HL-60 (cell line): Measurements from ENCODE around the gene OXSR1.

Experiments
- DNase-seq, 2 experiments: peaks; one replicate each; pipeline ENCODE4 v3.0.0-alpha.2; 2010 to 2020; ENCODE audit warnings: low read depth in 1 of 2, low spot score in 1 of 2
- H3K27ac ChIP-seq: fragments of 250-450 bp; sonication (Bioruptor Pico); replicated peaks from 2 replicates; pipeline ENCODE4 v1.5.1; 2020; ENCODE audit warnings: mild to moderate bottlenecking, moderate library complexity
- H3K27me3 ChIP-seq: fragments of 250-450 bp; sonication (Bioruptor Pico); 2 replicates; pipeline ENCODE4 v1.5.1; 2021; ENCODE audit warnings: mild to moderate bottlenecking, moderate library complexity; ENCODE audit not compliant: insufficient read depth, poor library complexity, severe bottlenecking
- H3K4me3 ChIP-seq: replicated peaks from 2 replicates; pipeline ENCODE4 v1.5.1; 2011; ENCODE audit warnings: mild to moderate bottlenecking, control low read depth, low read length; ENCODE audit not compliant: insufficient read depth
- CTCF ChIP-seq: IDR thresholded peaks from one replicate; pipeline ENCODE4 v1.5.1; 2011; ENCODE audit warnings: low read length, control low read depth, inconsistent platforms; ENCODE audit not compliant: insufficient read depth
- GABPA ChIP-seq: IDR thresholded peaks from 2 replicates; pipeline ENCODE4 v1.6.1; 2012; ENCODE audit warnings: low read depth
- POLR2AphosphoS5 ChIP-seq: IDR thresholded peaks from 2 replicates; pipeline ENCODE4 v1.6.1; 2012; ENCODE audit warnings: low read depth
- REST ChIP-seq: IDR thresholded peaks from 2 replicates; pipeline ENCODE4 v1.6.1; 2012; ENCODE audit warnings: low read depth; ENCODE audit not compliant: insufficient replicate concordance
- SPI1 ChIP-seq: IDR thresholded peaks from 2 replicates; pipeline ENCODE4 v1.6.1; 2012; ENCODE audit warnings: low read depth, mild to moderate bottlenecking, borderline replicate concordance

OXSR1 gene

DNA sequence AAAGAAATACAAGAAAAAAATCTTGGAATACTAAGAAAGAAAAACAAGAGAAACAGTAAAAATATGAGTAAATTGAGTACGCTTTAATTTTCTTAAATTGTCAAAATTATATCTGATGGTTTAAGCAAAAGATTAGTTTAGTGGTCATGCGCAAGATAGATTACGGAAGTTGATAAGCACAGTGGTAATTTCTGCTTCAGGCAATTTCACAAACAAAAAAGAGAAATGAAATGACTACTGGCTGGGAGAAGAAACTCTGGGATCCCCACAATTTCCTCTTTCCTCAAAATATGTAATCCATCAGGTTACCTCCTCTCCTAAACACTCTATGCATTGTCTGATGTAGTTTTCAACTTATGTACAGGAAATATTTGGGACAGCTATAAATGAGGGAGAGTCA is 17.9 kb upstream of the OXSR1 start:
- TF ChIP-seq CTCF, result no peak
- no peak for TF ChIP-seq POLR2AphosphoS5
- TF ChIP-seq SPI1, result peak; percentile 77
- Histone ChIP-seq H3K4me3 (no peak overlapping the region), H3K27ac (peak overlapping the region; percentile 43), H3K27me3 (no peaks in the 10 kb centered on the region)
- peak in 1 of 2 experiments; percentile 56 for DNase-seq

DNA sequence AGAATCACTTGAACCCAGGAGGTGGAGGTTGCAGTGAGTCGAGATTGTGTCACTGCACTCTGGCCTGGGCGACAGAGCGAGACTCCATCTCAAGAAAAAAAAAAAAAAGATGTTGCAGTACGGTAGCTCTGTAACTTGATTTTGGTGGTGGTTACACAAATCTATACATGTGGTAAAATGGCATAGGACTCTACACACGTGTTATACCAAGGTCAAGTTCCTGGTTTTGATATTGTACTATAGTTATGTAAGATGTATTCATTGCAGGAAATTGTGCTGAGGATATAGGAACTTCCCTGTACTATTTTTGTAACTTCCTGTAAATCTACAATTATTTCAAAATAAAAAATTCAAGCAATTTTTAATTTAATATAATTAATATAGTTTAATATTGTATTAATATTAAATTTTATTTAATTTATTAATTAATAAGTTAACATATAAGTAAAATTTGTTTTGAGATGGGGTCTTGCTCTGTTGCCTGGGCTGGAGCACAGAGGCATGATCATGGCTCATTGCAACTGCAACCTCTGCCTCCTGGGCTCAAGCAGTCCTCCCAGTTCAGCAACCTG is 16.9 kb upstream of the OXSR1 start:
- peak; percentile 69 to 84 for DNase-seq
- TF ChIP-seq GABPA, result no peak
- TF ChIP-seq SPI1, result no peak
- TF ChIP-seq CTCF, result no peak
- no peak for TF ChIP-seq REST
- TF ChIP-seq POLR2AphosphoS5, result no peak
- peak overlapping the region; percentile 43; the same call in 1 of the 2 replicates for H3K27ac ChIP-seq

DNA sequence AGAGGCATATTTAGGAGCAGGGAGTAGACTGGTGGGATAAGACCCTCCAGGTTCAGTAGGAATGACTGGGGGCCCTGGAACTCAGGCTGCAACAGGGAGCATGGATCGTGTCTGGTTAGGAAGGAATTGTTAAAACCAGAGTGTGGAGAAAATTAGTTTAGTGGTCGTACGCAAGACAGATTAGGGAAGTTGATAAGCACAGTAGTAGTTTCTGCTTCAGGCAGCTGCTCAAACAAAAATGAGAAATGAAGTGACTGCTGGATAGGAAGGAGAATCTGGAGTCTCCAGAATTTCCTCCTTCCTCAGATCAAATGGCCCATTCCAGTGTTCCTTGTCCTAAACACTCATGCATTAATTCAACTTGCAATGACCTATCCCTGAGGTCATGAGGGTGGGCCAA is 15.6 kb upstream of the OXSR1 start:
- no peaks in the 10 kb centered on the region for H3K27me3 ChIP-seq
- TF ChIP-seq CTCF, result no peak
- no peak for TF ChIP-seq GABPA
- peak; percentile 21; the same call in 1 of the 2 replicates for TF ChIP-seq SPI1
- H3K4me3 ChIP-seq, result no peak overlapping the region
- peak in 1 of 2 experiments; percentile 54 for DNase-seq
- H3K27ac ChIP-seq, result peak overlapping the region; percentile 59

More for the DNA sequence above, 16.9 kb upstream of the OXSR1 start:
- H3K27me3 ChIP-seq, result no peaks in the 10 kb centered on the region
- no peak overlapping the region for H3K4me3 ChIP-seq

- TF ChIP-seq GABPA (no peak), CTCF (no peak), SPI1 (no peak), REST (no peak), POLR2AphosphoS5 (no peak)
- H3K27ac ChIP-seq, result peak overlapping the region; percentile 26
- H3K4me3 ChIP-seq, result no peak overlapping the region
- no peaks in the 10 kb centered on the region for H3K27me3 ChIP-seq
- DNase-seq, result no peak
Observed at GRCh38 chr3:38150780-38151528, 14.4 kb upstream of the OXSR1 start.
